ACC112 (cell line): Measurements from ENCODE around the gene CRYGC.
A peak's percentile ranks its signal among the peaks of the same experiment; 100 is the strongest.
"Not testable (repeated sequence)": the region's sequence is repeated elsewhere in the genome, so short reads cannot be mapped to it uniquely, and the experiment has no call there.

Source experiments
- H2AFZ ChIP-seq: fragments of 200-600 bp; sonication (generic); one replicate; pipeline ENCODE4 v1.6.0; 2017; ENCODE audit warnings: antibody characterized with exemption, low read length; ENCODE audit not compliant: unreplicated experiment
- H3K27ac ChIP-seq: fragments of 200-600 bp; sonication (generic); 2 replicates; pipeline ENCODE4 v1.5.1; 2014; ENCODE audit warnings: low read depth, mild to moderate bottlenecking, antibody characterized with exemption, low read length, moderate library complexity
- H3K27me3 ChIP-seq: fragments of 200-600 bp; sonication (generic); 2 replicates; pipeline ENCODE4 v1.6.1; 2014; ENCODE audit warnings: mild to moderate bottlenecking, antibody characterized with exemption, low read length, moderate library complexity, mixed read lengths; ENCODE audit not compliant: insufficient read depth
- H3K36me3 ChIP-seq: fragments of 200-600 bp; sonication (generic); 2 replicates; pipeline ENCODE4 v1.6.1; 2016; ENCODE audit warnings: mild to moderate bottlenecking, antibody characterized with exemption, low read length, moderate library complexity, mixed read lengths; ENCODE audit not compliant: insufficient read depth
- H3K4me1 ChIP-seq: fragments of 200-600 bp; sonication (generic); one replicate; pipeline ENCODE4 v1.6.1; 2016; ENCODE audit warnings: low read length, mixed read lengths; ENCODE audit not compliant: insufficient read depth, unreplicated experiment, control insufficient read depth
- H3K4me3 ChIP-seq: fragments of 200-600 bp; sonication (generic); 2 replicates; pipeline ENCODE4 v1.5.1; 2014; ENCODE audit warnings: mild to moderate bottlenecking, low read depth, low read length
- H3K79me2 ChIP-seq: fragments of 200-600 bp; sonication (generic); one replicate; pipeline ENCODE4 v1.6.0; 2016; ENCODE audit warnings: low read length; ENCODE audit not compliant: control insufficient read depth, unreplicated experiment, insufficient read depth

The CRYGC gene

DNA sequence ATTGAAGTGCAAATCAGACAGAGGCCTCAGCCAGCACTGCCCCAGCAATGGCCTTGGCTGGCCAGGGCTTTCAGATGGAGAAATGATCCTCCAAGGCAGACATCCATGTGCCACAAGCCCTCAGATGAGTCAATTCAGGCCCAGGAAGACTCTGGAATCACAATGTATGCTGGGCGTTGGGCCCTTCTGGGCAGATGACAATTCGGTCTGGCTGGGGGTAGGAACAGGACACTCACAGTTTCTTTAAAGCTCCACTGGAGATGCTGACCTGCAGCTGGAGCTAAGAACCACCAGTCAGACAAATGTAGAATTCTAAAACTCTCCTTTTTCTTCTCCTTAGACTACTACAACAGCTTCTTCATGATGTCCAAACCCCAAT is 7.1 kb upstream of the CRYGC start:
- Histone ChIP-seq H3K4me3 (no peak overlapping the region), H3K27ac (no peak overlapping the region), H3K79me2 (no peaks in the 10 kb centered on the region), H3K36me3 (no peaks in the 10 kb centered on the region), H3K4me1 (no peaks in the 10 kb centered on the region), H3K27me3 (no peaks in the 10 kb centered on the region), H2AFZ (no peak overlapping the region)

DNA sequence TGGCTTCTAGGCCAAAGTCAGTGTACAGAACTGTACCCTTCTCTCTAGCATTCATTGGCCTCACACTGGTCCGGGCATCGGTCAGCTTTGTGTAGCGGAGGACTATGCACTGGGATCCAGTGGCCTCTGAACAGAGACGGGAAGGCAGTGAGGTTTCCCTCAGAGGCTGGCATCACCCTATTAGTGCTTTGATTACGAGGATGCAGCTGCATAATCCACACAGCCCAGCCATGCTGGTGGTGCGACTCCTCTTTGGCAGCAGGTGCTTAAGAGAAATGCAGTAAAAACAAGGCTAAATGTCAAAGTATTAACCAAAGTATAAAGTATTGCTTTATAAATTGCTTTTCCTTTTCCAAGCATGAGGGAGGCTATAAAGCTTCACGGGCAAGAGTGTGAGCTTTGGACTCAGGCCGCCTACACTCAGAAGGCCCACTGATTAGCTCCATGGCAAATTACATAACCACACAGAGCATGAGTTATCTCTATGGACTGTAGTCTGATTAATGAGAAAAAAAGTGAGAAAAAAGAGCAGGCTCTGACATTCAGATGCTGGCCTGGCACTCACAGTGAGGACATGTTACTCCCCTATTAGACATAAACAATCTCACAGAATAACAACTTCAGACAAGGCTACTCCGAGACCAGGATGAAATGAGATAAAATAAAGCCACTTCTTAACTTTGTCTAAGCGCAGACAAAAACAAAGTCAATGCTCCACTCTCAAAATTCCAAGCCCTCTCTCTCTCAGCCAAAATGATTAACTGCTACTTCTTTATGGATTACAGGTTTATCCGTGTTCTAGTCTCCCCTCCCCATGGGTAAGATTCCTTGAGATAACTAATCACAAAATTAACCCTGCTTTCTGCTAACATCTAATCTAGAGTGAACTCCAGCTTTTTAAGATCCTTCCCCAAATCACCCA is 6.4 kb upstream of the CRYGC start:
- Histone ChIP-seq H3K79me2 (no peaks in the 10 kb centered on the region), H3K4me3 (no peak overlapping the region), H3K27me3 (no peaks in the 10 kb centered on the region), H2AFZ (no peak overlapping the region), H3K27ac (no peak overlapping the region), H3K36me3 (no peaks in the 10 kb centered on the region), H3K4me1 (no peaks in the 10 kb centered on the region)

GRCh38 chr2:208134928-208135586 is 5.4 kb upstream of the CRYGC start:
- Histone ChIP-seq H3K36me3 (no peaks in the 10 kb centered on the region), H3K27me3 (no peaks in the 10 kb centered on the region), H2AFZ (no peak overlapping the region), H3K79me2 (no peaks in the 10 kb centered on the region), H3K27ac (no peak overlapping the region), H3K4me3 (no peak overlapping the region), H3K4me1 (no peaks in the 10 kb centered on the region)

GRCh38 chr2:208130712-208131110 is 1.1 kb upstream of the CRYGC start:
- no peaks in the 10 kb centered on the region for H3K79me2 ChIP-seq
- H3K36me3 ChIP-seq = no peaks in the 10 kb centered on the region
- H3K27me3 ChIP-seq = no peaks in the 10 kb centered on the region
- H3K27ac ChIP-seq = no peak overlapping the region
- H3K4me1 ChIP-seq = no peaks in the 10 kb centered on the region
- no peak overlapping the region for H2AFZ ChIP-seq
- H3K4me3 ChIP-seq = no peak overlapping the region

DNA sequence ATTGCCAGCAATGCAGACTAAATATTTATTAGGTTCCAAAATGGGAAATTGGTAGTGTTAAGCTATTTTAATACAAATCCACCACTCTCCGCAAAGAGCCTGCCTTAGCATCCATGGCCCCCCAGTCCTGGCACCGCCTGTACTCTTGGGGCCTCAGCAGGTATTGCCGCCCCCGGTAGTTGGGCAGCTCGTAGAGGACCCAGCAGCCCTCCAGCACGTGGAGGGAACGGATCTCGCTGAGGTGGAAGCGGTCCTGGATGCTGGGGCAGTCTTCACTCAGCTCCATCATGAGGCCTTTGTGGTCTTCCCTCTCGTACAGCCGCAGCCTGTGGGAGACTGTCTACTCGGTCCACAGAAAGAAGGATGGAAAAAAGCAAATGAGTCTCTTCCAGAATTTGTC is 1.5 kb downstream of the CRYGC start:
- H3K4me1 ChIP-seq = no peaks in the 10 kb centered on the region
- H3K27me3 ChIP-seq = peaks cover 20% of the 10 kb centered on the region

DNA sequence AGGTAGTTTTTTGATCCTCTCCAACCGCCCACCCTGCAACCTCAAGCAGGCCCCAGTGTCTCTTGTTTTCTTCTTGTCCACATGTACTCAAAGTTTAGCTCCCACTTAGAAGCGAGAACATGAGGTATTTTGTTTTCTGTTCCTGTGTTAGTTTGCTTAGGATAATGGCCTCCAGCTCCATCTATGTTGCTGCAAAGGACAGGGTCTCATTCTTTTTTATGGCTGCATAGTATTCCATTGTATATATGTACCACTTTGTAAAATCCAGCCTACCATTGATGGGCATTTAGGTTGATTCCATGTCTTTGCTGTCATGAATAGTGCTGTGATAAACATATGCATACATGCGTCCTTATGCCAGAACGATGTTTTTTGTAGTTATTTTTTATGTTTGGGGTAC is 2.5 kb downstream of the CRYGC start:
- H3K27ac ChIP-seq = no peak overlapping the region
- H3K27me3 ChIP-seq = peaks cover 20% of the 10 kb centered on the region
- no peaks in the 10 kb centered on the region for H3K36me3 ChIP-seq
- no peak overlapping the region for H3K4me3 ChIP-seq
- H3K79me2 ChIP-seq = no peaks in the 10 kb centered on the region
- no peak overlapping the region for H2AFZ ChIP-seq
- H3K4me1 ChIP-seq = no peaks in the 10 kb centered on the region

More for the DNA sequence above, 1.5 kb downstream of the CRYGC start:
- Histone ChIP-seq H3K4me3 (no peak overlapping the region), H3K27ac (no peak overlapping the region), H3K79me2 (no peaks in the 10 kb centered on the region), H3K36me3 (no peaks in the 10 kb centered on the region), H2AFZ (no peak overlapping the region)

DNA sequence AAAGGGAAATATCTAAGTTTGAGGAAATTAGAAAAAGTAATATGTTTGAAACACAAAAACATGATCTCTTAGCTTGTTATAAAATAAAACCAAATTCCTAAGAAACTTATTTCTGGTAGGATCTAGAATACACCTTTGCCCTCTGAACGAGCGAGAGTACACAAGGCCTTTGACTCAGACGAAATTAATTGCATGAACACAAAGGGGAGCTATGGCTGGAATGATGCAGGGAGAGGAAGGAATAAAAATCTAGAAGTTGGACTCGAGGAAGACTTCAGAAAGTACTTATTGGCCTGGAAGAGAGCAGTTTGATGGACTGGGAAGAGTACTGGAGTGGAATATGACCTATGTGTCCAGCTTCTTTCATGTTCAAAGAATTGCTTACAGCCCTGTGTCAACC is 4.4 kb downstream of the CRYGC start:
- Histone ChIP-seq H3K36me3 (no peaks in the 10 kb centered on the region), H3K27ac (no peak overlapping the region), H3K4me1 (no peaks in the 10 kb centered on the region), H2AFZ (no peak overlapping the region), H3K79me2 (no peaks in the 10 kb centered on the region), H3K4me3 (no peak overlapping the region), H3K27me3 (peaks cover 20% of the 10 kb centered on the region)

GRCh38 chr2:208124013-208124715 is 5.5 kb downstream of the CRYGC start, which contains the start of gene CRYGD:
CRYGD (minus strand) TSS chr2:208124524; CDS start chr2:208124473, 51 bp downstream.
- H3K4me3 ChIP-seq = peak within 1 kb of the TSS; percentile 66
- peaks cover 20% of the 10 kb centered on the region for H3K27me3 ChIP-seq
- H2AFZ ChIP-seq = peak within 1 kb of the TSS; percentile 66
- not testable (repeated sequence) for H3K79me2 ChIP-seq, H3K4me1 ChIP-seq, H3K27ac ChIP-seq, H3K36me3 ChIP-seq

DNA sequence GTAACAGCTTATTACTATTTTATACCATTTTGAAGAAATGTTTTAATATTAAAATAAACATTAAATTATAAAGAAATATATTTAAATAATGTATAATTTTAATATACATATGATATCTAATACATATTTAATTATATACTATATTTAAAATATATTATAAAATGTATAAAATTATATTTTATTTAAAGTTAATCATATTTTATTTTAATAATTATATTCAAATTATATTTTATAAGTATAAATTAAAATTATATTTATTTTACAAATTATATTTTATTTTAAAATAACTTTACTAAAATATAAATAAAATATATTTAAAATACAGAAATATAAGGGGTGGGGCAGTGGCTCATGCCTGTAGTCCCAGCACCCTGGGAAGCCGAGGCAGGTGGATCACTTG is 7.4 kb downstream of the CRYGC start:
- Histone ChIP-seq H3K27me3 (peaks cover 20% of the 10 kb centered on the region), H2AFZ (no peak overlapping the region), H3K4me1 (no peaks in the 10 kb centered on the region), H3K79me2 (no peaks in the 10 kb centered on the region), H3K36me3 (no peaks in the 10 kb centered on the region), H3K27ac (no peak overlapping the region), H3K4me3 (no peak overlapping the region)

DNA sequence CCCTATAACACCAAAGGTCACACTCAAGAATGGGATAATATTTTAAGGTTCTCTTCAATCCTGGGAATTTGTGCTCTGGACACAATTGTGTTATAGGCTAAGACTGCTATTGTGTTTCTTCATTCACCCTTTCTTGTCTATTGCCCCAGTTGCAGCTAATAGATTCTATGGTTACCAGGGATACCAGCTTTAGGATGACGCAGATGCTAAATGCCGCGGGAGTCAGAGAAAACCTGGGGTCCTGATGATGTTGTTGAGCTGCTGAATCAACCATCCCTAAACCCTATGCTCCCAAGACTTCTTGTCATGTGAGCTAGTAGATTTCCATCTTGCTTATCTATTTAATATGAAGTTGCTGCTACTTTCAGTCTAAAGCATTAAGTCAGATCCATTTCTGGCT is 10.7 kb downstream of the CRYGC start:
- Histone ChIP-seq H2AFZ (no peak overlapping the region), H3K36me3 (no peaks in the 10 kb centered on the region), H3K4me3 (no peak overlapping the region), H3K27me3 (peaks cover 14% of the 10 kb centered on the region), H3K27ac (no peak overlapping the region), H3K4me1 (no peaks in the 10 kb centered on the region), H3K79me2 (no peaks in the 10 kb centered on the region)
